Activated B cell treated with CpG ODN at 0.5 μM for 24 hours (primary cell): ENCODE results near the gene ATF6. TPM values are rescaled to one million over a fixed set of nuclear protein-coding genes. Genes with fewer than 3 reads are reported as not detected.
A peak's percentile ranks its signal among the peaks of the same experiment; 100 is the strongest.

Source experiments
- ATAC-seq: fragments of 200-7000 bp; cut with Tn5 transposase; one replicate; pipeline ENCODE4 v1.10.0; 2021; ENCODE audit warnings: low read depth, mild to moderate bottlenecking, moderate library complexity
- CTCF ChIA-PET: fragments of 350-600 bp; sonication (Branson Sonifier 250); formaldehyde crosslinking; loops from one replicate; lab custom pipeline; 2021; ENCODE audit warnings: antibody characterized with exemption; lab: Charles Lee
- POLR2A ChIA-PET: fragments of 350-600 bp; sonication (Branson Sonifier 250); formaldehyde crosslinking; loops from one replicate; lab custom pipeline; 2021; ENCODE audit warnings: antibody characterized with exemption; lab: Charles Lee
- DNase-seq: peaks from one replicate; pipeline ENCODE4 v3.0.0; 2022
- H3K27ac Mint-ChIP-seq: one replicate; pipeline ENCODE4 v1.8.0; 2020; ENCODE audit warnings: mixed read lengths
- H3K27me3 Mint-ChIP-seq: one replicate; pipeline ENCODE4 v1.8.0; 2021; ENCODE audit warnings: mixed read lengths
- H3K36me3 Mint-ChIP-seq: one replicate; pipeline ENCODE4 v1.8.0; 2021; ENCODE audit warnings: low read depth, mixed read lengths
- H3K4me1 Mint-ChIP-seq: one replicate; pipeline ENCODE4 v1.8.0; 2021; ENCODE audit warnings: mixed read lengths
- H3K4me3 Mint-ChIP-seq: one replicate; pipeline ENCODE4 v1.8.0; 2020; ENCODE audit warnings: mild to moderate bottlenecking, mixed read lengths
- H3K9me3 Mint-ChIP-seq: one replicate; pipeline ENCODE4 v1.8.0; 2020; ENCODE audit warnings: mixed read lengths
- intact Hi-C: fragments of 100-400 bp; cut with micrococcal nuclease; formaldehyde crosslinking; loops from one replicate; pipeline ENCODE4 v1.15.1; 2024
- total RNA-seq: library from RNA; stranded (reverse); gene quantifications from 2 replicates; pipeline ENCODE4 v1.2.3, GENCODE V29; 2022
- TF ChIP-seq, protein P1 (sequence below): fragments of 200-600 bp; IDR thresholded peaks from one replicate; pipeline ENCODE4 v1.8.0; 2022; ENCODE audit warnings: antibody characterized with exemption, mild to moderate bottlenecking

The ATF6 gene
- total RNA-seq, 1 donor from 2014 or later: 24.6 TPM

DNA sequence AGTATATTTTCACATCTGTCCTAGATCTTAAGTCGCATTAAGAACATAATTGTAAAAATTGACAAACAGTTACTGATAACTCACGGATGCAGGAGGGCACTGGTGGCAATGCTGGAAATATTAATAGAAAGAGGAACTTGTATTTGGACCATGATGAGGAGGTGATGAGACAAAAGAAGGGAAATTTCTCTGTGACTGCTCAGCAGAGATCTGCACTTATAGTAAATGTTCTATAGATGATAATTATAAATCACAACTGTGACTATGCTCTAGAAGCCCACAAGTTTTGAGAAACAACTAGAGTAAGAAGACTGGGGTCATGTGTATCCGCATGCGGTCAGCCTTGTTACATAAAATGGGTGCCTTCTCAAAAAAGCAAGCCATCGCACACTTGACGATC lies 25.2 kb upstream of the ATF6 start:
- POLR2A ChIA-PET: interaction anchor here (0.5 to 7.7 kb wide), 8 partner anchors 9 to 515 kb away, joined by 3 to 144 read pairs (median 6); partner anchors contain the start of genes DUSP12, FCRLA, HSPA6 and TOMM40L
- TF ChIP-seq, protein P1, sequence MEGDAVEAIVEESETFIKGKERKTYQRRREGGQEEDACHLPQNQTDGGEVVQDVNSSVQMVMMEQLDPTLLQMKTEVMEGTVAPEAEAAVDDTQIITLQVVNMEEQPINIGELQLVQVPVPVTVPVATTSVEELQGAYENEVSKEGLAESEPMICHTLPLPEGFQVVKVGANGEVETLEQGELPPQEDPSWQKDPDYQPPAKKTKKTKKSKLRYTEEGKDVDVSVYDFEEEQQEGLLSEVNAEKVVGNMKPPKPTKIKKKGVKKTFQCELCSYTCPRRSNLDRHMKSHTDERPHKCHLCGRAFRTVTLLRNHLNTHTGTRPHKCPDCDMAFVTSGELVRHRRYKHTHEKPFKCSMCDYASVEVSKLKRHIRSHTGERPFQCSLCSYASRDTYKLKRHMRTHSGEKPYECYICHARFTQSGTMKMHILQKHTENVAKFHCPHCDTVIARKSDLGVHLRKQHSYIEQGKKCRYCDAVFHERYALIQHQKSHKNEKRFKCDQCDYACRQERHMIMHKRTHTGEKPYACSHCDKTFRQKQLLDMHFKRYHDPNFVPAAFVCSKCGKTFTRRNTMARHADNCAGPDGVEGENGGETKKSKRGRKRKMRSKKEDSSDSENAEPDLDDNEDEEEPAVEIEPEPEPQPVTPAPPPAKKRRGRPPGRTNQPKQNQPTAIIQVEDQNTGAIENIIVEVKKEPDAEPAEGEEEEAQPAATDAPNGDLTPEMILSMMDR: no peak
- intact Hi-C loops: loop anchor here (1.0 to 10.0 kb wide), 5 partner anchors 8 to 344 kb away; partner anchors contain the start of gene DUSP12
- ATAC-seq (peak; percentile 12), DNase-seq (no peak)
- H3K27ac Mint-ChIP-seq: peak overlapping the region; percentile 88
- peaks cover 54% of the 10 kb centered on the region for H3K4me1 Mint-ChIP-seq
- H3K9me3 Mint-ChIP-seq: no peaks in the 10 kb centered on the region
- peak overlapping the region; percentile 60 for H3K4me3 Mint-ChIP-seq
- H3K36me3 Mint-ChIP-seq: no peaks in the 10 kb centered on the region
- CTCF ChIA-PET: interaction anchor here (1.0 to 5.8 kb wide), 13 partner anchors 8 to 266 kb away, joined by 3 to 57 read pairs (median 8); partner anchors contain the start of genes DUSP12 and FCRLA
- H3K27me3 Mint-ChIP-seq: peaks cover 5% of the 10 kb centered on the region

DNA sequence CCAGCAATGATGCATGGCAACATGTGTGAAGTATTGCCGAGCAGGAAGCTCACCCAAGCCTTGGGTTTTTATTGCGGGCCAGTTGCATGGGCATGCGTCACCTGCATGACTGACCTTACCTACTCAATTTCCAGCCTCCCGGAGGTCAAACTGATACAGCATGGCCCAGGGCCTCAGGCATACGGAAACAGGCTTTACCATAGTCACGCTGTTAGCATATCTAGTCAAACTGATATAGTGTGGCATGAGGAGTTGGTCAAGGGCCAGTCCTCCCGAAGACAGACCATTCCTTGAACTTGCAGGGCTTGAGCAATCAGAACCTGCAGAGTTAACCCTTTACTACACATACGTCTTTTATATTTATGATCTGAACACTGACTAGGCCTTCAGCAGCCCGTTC lies 22.9 kb upstream of the ATF6 start:
- intact Hi-C loops: loop anchor here (5.0 to 10.0 kb wide), 2 partner anchors 178 to 346 kb away; no protein-coding TSS in a partner anchor
- peaks cover 5% of the 10 kb centered on the region for H3K27me3 Mint-ChIP-seq
- peaks cover 56% of the 10 kb centered on the region for H3K4me1 Mint-ChIP-seq
- CTCF ChIA-PET: interaction anchor here (1.0 to 5.8 kb wide), 3 partner anchors 95 to 259 kb away, joined by 3 to 54 read pairs (median 3); no protein-coding TSS in a partner anchor
- H3K4me3 Mint-ChIP-seq: no peak overlapping the region
- H3K27ac Mint-ChIP-seq: no peak overlapping the region
- POLR2A ChIA-PET: no interaction called here
- H3K36me3 Mint-ChIP-seq: no peaks in the 10 kb centered on the region
- TF ChIP-seq, protein P1: no peak
- DNase-seq (no peak), ATAC-seq (no peak)
- H3K9me3 Mint-ChIP-seq: no peaks in the 10 kb centered on the region

DNA sequence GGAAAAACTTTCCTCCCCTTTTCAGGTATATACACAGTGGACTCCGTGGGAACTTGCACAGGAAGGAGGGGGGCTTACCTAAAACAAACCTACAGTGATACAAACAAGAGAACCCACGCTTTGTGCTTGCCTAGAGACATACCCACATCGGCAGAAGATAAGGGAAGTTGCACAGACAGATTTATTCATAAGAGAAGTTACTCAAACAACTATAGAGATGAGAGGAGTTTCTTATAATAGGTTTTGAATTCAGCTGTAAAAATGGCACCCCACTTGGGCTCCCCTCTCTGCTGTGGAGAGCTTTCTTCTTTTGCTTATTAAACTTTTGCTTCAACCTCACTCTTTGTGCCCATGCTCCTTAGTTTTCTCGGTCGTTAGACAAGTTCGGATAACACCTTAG lies 18.3 kb upstream of the ATF6 start:
- intact Hi-C loops: loop anchor here (10.0 kb wide), 1 partner anchor 183 kb away; no protein-coding TSS in a partner anchor
- no peaks in the 10 kb centered on the region for H3K9me3 Mint-ChIP-seq
- ChIA-PET POLR2A (interaction anchor here (0.6 to 1.2 kb wide), 2 partner anchors 10 to 16 kb away, joined by 7 to 8 read pairs; no protein-coding TSS in a partner anchor), CTCF (interaction anchor here (1.5 to 3.7 kb wide), 2 partner anchors 9 to 19 kb away, joined by 4 to 22 read pairs; no protein-coding TSS in a partner anchor)
- TF ChIP-seq, protein P1: no peak
- H3K27ac Mint-ChIP-seq: peak overlapping the region; percentile 24
- H3K4me1 Mint-ChIP-seq: peaks cover 45% of the 10 kb centered on the region
- H3K4me3 Mint-ChIP-seq: peak overlapping the region; percentile 50
- peaks cover 5% of the 10 kb centered on the region for H3K27me3 Mint-ChIP-seq
- H3K36me3 Mint-ChIP-seq: peaks cover 20% of the 10 kb centered on the region
- ATAC-seq: no peak
- DNase-seq: no peak

DNA sequence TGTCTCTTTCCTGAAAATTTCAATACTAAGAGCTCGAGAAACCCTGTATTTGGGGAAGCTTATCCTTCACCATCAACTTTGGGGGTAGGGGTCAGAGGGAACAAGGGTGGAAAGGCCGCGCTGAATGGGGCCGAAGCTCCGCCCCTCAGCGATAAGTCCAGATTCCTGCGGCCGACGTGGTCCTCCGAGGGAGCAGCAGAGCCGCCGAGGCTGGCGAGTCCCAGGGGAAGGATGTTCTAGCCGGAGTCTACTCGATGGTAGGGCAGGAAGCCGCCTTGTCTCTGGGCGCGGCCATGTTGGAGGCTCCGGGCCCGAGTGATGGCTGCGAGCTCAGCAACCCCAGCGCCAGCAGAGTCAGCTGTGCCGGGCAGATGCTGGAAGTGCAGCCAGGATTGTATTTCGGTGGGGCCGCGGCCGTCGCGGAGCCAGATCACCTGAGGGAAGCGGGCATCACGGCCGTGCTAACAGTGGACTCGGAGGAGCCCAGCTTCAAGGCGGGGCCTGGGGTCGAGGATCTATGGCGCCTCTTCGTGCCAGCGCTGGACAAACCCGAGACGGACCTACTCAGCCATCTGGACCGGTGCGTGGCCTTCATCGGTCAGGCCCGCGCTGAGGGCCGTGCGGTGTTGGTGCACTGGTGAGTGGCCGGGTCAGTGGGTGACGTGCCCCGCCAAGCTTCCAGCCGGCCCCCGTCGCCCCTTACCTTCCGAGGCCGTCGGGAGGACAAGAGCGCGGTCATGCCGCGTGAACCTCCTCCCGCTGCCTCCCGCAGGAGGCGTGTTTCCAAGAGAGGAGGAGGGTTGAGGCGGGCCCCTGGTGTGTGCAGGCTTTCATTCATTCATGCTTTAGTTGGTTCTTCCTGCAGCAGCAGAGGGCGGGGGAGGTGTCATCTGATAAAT lies 16.4 kb upstream of the ATF6 start, which contains the start of gene DUSP12:
TSS of gene DUSP12 (plus strand) at position 278 of the 899 bp plus-strand sequence. CDS start at position 294, 16 bp downstream.
- intact Hi-C loops: loop anchor here (1.0 to 10.0 kb wide), 3 partner anchors 8 to 185 kb away; partner anchors contain the start of gene ATF6

More for the DNA sequence above, 16.4 kb upstream of the ATF6 start, which contains the start of gene DUSP12:
- POLR2A ChIA-PET: interaction anchor here (0.6 to 1.9 kb wide), 16 partner anchors 9 to 1404 kb away, joined by 3 to 26 read pairs (median 5); partner anchors contain the start of genes ARHGAP30, ATF6 and FCRLA
- H3K36me3 Mint-ChIP-seq: peaks cover 36% of the 10 kb centered on the region
- H3K27ac Mint-ChIP-seq: peak within 1 kb of the TSS; percentile 96
- H3K27me3 Mint-ChIP-seq: peaks cover 5% of the 10 kb centered on the region
- H3K4me1 Mint-ChIP-seq: peaks cover 35% of the 10 kb centered on the region
- TF ChIP-seq, protein P1: no peak
- H3K9me3 Mint-ChIP-seq: peaks cover 3% of the 10 kb centered on the region
- DNase-seq (peak; percentile 87), ATAC-seq (peak; percentile 99)
- CTCF ChIA-PET: interaction anchor here (0.8 to 4.1 kb wide), 8 partner anchors 8 to 367 kb away, joined by 3 to 22 read pairs (median 4); partner anchors contain the start of gene FCGR2A
- H3K4me3 Mint-ChIP-seq: peak within 1 kb of the TSS; percentile 100
